ENCODE results near the gene ARVCF. TPM values are rescaled to one million over a fixed set of nuclear protein-coding genes. Genes with fewer than 3 reads are reported as not detected.

Gene ARVCF
- total RNA-seq, 2 experiments from 2014 or later, result 1.5 to 1.6 TPM

GRCh38 chr22:19959587-19960490 lies 56.8 kb downstream of the ARVCF start:
- ATAC-seq (ENCODE audit: low read depth), result no peak
- POLR2A ChIA-PET, result no interaction called here
- Mint-ChIP-seq H3K27ac (no peak overlapping the region), H3K27me3 (no peaks in the 10 kb centered on the region), H3K36me3 (peaks cover 2% of the 10 kb centered on the region), H3K4me3 (no peak overlapping the region), H3K9me3 (no peaks in the 10 kb centered on the region), H3K4me1 (peaks cover 11% of the 10 kb centered on the region)
- DNase-seq, result no peak

GRCh38 chr22:19959043-19959586 lies 57.5 kb downstream of the ARVCF start:
- H3K4me3 Mint-ChIP-seq, result no peak overlapping the region
- H3K9me3 Mint-ChIP-seq, result no peaks in the 10 kb centered on the region
- H3K27me3 Mint-ChIP-seq, result no peaks in the 10 kb centered on the region
- H3K36me3 Mint-ChIP-seq, result peaks cover 2% of the 10 kb centered on the region
- ATAC-seq (ENCODE audit: low read depth) (no peak), DNase-seq (no peak)
- peaks cover 16% of the 10 kb centered on the region for H3K4me1 Mint-ChIP-seq
- POLR2A ChIA-PET, result interaction anchor here (0.6 kb wide), 1 partner anchor 113 kb away, joined by 4 read pairs; no protein-coding TSS in a partner anchor
- no peak overlapping the region for H3K27ac Mint-ChIP-seq

- H3K27ac Mint-ChIP-seq, result no peak overlapping the region
- POLR2A ChIA-PET, result interaction anchor here (0.5 to 0.6 kb wide), 2 partner anchors 113 to 120 kb away, joined by 3 to 4 read pairs; no protein-coding TSS in a partner anchor
- no peak for ATAC-seq (ENCODE audit: low read depth)
Observed at GRCh38 chr22:19958083-19959042, 58.3 kb downstream of the ARVCF start.

GRCh38 chr22:19957445-19957844 lies 59.2 kb downstream of the ARVCF start:
- POLR2A ChIA-PET, result interaction anchor here (0.7 kb wide), 1 partner anchor 553 kb away, joined by 3 read pairs; no protein-coding TSS in a partner anchor
- DNase-seq, result peak; percentile 30
- H3K36me3 Mint-ChIP-seq, result peaks cover 4% of the 10 kb centered on the region

More at GRCh38 chr22:19958083-19959042, 58.3 kb downstream of the ARVCF start:
- Mint-ChIP-seq H3K4me3 (no peak overlapping the region), H3K27me3 (no peaks in the 10 kb centered on the region), H3K36me3 (peaks cover 4% of the 10 kb centered on the region), H3K4me1 (peaks cover 18% of the 10 kb centered on the region), H3K9me3 (no peaks in the 10 kb centered on the region)
- no peak for DNase-seq

GRCh38 chr22:19955241-19956128 lies 61.1 kb downstream of the ARVCF start:
- Mint-ChIP-seq H3K27me3 (no peaks in the 10 kb centered on the region), H3K9me3 (no peaks in the 10 kb centered on the region), H3K27ac (peak overlapping the region; percentile 90), H3K4me3 (peak overlapping the region; percentile 54), H3K4me1 (peaks cover 23% of the 10 kb centered on the region), H3K36me3 (peaks cover 7% of the 10 kb centered on the region)
- DNase-seq (peak; percentile 67), ATAC-seq (ENCODE audit: low read depth) (peak; percentile 88)
- POLR2A ChIA-PET, result interaction anchor here (0.7 to 2.0 kb wide), 7 partner anchors 12 to 127 kb away, joined by 3 to 9 read pairs (median 8); partner anchors contain the start of genes COMT, TANGO2 and TXNRD2

More at GRCh38 chr22:19957445-19957844, 59.2 kb downstream of the ARVCF start:
- no peak overlapping the region for H3K4me3 Mint-ChIP-seq
- peaks cover 18% of the 10 kb centered on the region for H3K4me1 Mint-ChIP-seq
- no peak for ATAC-seq (ENCODE audit: low read depth)
- no peak overlapping the region for H3K27ac Mint-ChIP-seq
- no peaks in the 10 kb centered on the region for H3K9me3 Mint-ChIP-seq
- H3K27me3 Mint-ChIP-seq, result no peaks in the 10 kb centered on the region

- POLR2A ChIA-PET, result no interaction called here
- no peak overlapping the region for H3K4me3 Mint-ChIP-seq
- H3K27ac Mint-ChIP-seq, result no peak overlapping the region
- H3K4me1 Mint-ChIP-seq, result peaks cover 25% of the 10 kb centered on the region
- peaks cover 8% of the 10 kb centered on the region for H3K36me3 Mint-ChIP-seq
- H3K9me3 Mint-ChIP-seq, result no peaks in the 10 kb centered on the region
- H3K27me3 Mint-ChIP-seq, result no peaks in the 10 kb centered on the region
- DNase-seq (no peak), ATAC-seq (ENCODE audit: low read depth) (no peak)
Observed at GRCh38 chr22:19951346-19951745, 65.3 kb downstream of the ARVCF start.

GRCh38 chr22:19948057-19948760 lies 68.4 kb downstream of the ARVCF start:
- POLR2A ChIA-PET, result no interaction called here
- peaks cover 17% of the 10 kb centered on the region for H3K4me1 Mint-ChIP-seq
- H3K27ac Mint-ChIP-seq, result no peak overlapping the region
- no peaks in the 10 kb centered on the region for H3K9me3 Mint-ChIP-seq
- no peak overlapping the region for H3K4me3 Mint-ChIP-seq
- no peaks in the 10 kb centered on the region for H3K27me3 Mint-ChIP-seq
- peaks cover 10% of the 10 kb centered on the region for H3K36me3 Mint-ChIP-seq
- ATAC-seq (ENCODE audit: low read depth), result no peak
- no peak for DNase-seq

GRCh38 chr22:19943082-19944026 lies 73.3 kb downstream of the ARVCF start:
- Mint-ChIP-seq H3K27me3 (no peaks in the 10 kb centered on the region), H3K36me3 (peaks cover 7% of the 10 kb centered on the region), H3K9me3 (no peaks in the 10 kb centered on the region), H3K4me3 (peak overlapping the region; percentile 94), H3K27ac (peak overlapping the region; percentile 95), H3K4me1 (peaks cover 27% of the 10 kb centered on the region)
- no peak for ATAC-seq (ENCODE audit: low read depth)
- POLR2A ChIA-PET, result interaction anchor here (0.6 to 2.2 kb wide), 5 partner anchors 11 to 52 kb away, joined by 3 to 9 read pairs (median 4); no protein-coding TSS in a partner anchor
- DNase-seq, result no peak

GRCh38 chr22:19942157-19943081 lies 74.2 kb downstream of the ARVCF start:
- Mint-ChIP-seq H3K9me3 (no peaks in the 10 kb centered on the region), H3K27me3 (no peaks in the 10 kb centered on the region), H3K4me3 (peak overlapping the region; percentile 94), H3K27ac (peak overlapping the region; percentile 95), H3K4me1 (peaks cover 27% of the 10 kb centered on the region), H3K36me3 (peaks cover 7% of the 10 kb centered on the region)
- DNase-seq (peak; percentile 47), ATAC-seq (ENCODE audit: low read depth) (peak; percentile 17)
- POLR2A ChIA-PET, result interaction anchor here (0.6 to 2.2 kb wide), 7 partner anchors 12 to 175 kb away, joined by 3 to 12 read pairs (median 4); partner anchors contain the start of genes GNB1L, RTL10 and TRMT2A

Measured in activated naive CD8-positive, alpha-beta T cell treated with anti-CD3 and anti-CD28 coated beads, Interleukin-2, amount 10 ng/mL, durations not matched to agents 7 days and 5 days (primary cell).